ENCODE data around the gene GUCY2C.

GUCY2C gene

GRCh38 chr12:14572401-14572800 is 124.0 kb downstream of the GUCY2C start:
- H3K27ac ChIP-seq = no peak overlapping the region
- TF ChIP-seq ZFX (IDR thresholded peaks at IDR 0.05) (no peak), CTCF (conservative IDR thresholded peaks at IDR 0.05) (peak; percentile 4; the same call in 1 of the 2 replicates)

GRCh38 chr12:14571779-14572178 is 124.6 kb downstream of the GUCY2C start:
- TF ChIP-seq ZFX (IDR thresholded peaks at IDR 0.05) (no peak), CTCF (conservative IDR thresholded peaks at IDR 0.05) (no peak)
- H3K27ac ChIP-seq = no peak overlapping the region

GRCh38 chr12:14570231-14570630 is 126.2 kb downstream of the GUCY2C start:
- no peak for TF ChIP-seq CTCF (conservative IDR thresholded peaks at IDR 0.05)
- no peak for TF ChIP-seq ZFX (IDR thresholded peaks at IDR 0.05)

GRCh38 chr12:14567351-14568162 is 128.8 kb downstream of the GUCY2C start, which contains the start of gene PLBD1:
Gene PLBD1, minus strand, starts transcription at chr12:14567883. Its CDS starts 187 bp downstream, at chr12:14567696.
- no peak for TF ChIP-seq ZFX (IDR thresholded peaks at IDR 0.05)
- no peak for TF ChIP-seq CTCF (conservative IDR thresholded peaks at IDR 0.05)
- H3K27ac ChIP-seq = no peak within 1 kb of the TSS

More at GRCh38 chr12:14570231-14570630, 126.2 kb downstream of the GUCY2C start:
- no peak overlapping the region for H3K27ac ChIP-seq

- TF ChIP-seq CTCF (conservative IDR thresholded peaks at IDR 0.05) (no peak), ZFX (IDR thresholded peaks at IDR 0.05) (no peak)
- peak overlapping the region; percentile 26; the same call in 1 of the 2 replicates for H3K27ac ChIP-seq
Observed at GRCh38 chr12:14564336-14564959, 132.0 kb downstream of the GUCY2C start.

- H3K27ac ChIP-seq = peak overlapping the region; percentile 16; the same call in 1 of the 2 replicates
- no peak for TF ChIP-seq ZFX (IDR thresholded peaks at IDR 0.05)
- no peak for TF ChIP-seq CTCF (conservative IDR thresholded peaks at IDR 0.05)
Observed at GRCh38 chr12:14563046-14563445, 133.4 kb downstream of the GUCY2C start.

All from C4-2B (cell line).